GM10266 (cell line): ENCODE measurements around the gene TMEM161A.

Source experiments
- DNase-seq: peaks from one replicate; pipeline ENCODE4 v3.0.0; 2012; ENCODE audit errors: extremely low spot score
- TF ChIP-seq, protein P1 (sequence below): IDR thresholded peaks from 2 replicates; pipeline ENCODE4 v1.5.1; 2012; ENCODE audit warnings: mild to moderate bottlenecking, low read depth; ENCODE audit not compliant: control insufficient read depth, insufficient read depth; ENCODE audit errors: missing control alignments

Gene TMEM161A

DNA sequence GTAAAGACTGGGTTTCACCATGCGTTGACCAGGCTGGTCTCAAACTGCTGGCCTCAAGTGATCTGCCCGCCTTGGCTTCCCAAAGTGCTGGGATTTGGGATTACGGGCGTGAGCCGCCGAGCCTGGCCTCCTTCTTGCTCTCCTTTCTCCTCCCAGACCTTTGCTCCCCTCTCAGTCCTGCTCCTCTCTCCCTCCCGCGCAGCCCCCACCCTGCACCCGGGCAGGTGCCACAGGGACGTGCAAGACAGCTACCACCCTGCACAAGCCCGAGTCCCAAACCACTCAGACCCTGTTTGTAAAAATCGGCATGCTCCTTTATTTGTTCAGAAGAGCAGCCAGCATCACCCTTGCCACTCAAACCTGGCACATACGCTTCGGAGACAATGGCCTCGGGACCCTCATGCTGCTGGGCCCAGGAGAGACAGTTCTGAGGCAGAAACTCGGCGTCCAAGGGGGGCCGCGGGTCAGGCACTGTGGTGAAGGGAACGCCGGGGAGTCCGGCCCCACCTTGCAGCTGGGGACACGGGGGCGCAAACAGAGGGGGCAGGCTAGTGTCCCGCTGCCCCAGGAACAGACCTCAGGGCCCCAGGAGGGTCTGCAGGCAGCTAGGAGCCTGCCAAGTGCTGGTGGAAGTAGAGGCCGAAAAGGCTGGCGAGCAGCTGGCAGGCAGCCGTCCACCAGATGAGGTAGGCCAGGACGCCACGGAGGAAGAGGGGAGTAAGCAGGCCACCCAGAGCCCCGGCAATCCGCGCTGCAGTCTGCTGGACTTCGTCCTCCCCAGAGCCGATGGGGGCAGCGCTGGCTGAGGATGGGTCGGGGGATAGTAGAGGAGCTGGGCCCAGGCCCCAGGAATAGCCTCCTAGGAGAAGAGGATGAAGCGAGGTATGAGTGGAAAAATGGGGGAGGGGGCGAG lies 18.7 kb downstream of the TMEM161A start:
- DNase-seq = no peak
- TF ChIP-seq, protein P1, sequence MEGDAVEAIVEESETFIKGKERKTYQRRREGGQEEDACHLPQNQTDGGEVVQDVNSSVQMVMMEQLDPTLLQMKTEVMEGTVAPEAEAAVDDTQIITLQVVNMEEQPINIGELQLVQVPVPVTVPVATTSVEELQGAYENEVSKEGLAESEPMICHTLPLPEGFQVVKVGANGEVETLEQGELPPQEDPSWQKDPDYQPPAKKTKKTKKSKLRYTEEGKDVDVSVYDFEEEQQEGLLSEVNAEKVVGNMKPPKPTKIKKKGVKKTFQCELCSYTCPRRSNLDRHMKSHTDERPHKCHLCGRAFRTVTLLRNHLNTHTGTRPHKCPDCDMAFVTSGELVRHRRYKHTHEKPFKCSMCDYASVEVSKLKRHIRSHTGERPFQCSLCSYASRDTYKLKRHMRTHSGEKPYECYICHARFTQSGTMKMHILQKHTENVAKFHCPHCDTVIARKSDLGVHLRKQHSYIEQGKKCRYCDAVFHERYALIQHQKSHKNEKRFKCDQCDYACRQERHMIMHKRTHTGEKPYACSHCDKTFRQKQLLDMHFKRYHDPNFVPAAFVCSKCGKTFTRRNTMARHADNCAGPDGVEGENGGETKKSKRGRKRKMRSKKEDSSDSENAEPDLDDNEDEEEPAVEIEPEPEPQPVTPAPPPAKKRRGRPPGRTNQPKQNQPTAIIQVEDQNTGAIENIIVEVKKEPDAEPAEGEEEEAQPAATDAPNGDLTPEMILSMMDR = no peak

DNA sequence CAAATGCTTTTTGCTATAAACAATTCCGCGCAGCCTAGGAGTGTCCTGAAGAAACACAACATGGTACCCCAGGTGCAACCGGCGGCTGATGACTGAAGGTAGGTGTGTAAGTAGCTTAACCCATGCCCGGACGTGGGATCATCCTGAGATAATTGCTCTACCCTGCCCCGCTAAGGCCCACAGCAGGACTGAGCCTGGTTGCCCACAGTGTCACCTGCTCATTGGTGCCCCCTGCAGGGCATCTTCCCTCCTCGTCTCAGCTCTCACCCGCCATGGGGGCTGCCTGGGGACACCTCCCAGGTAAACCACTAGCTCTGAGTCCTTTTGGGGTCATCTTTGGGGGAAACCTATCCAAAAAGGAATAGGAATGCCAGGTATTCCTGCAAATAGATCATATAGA lies 22.3 kb downstream of the TMEM161A start:
- DNase-seq = peak; percentile 73
- TF ChIP-seq, protein P1 = peak; percentile 54

DNA sequence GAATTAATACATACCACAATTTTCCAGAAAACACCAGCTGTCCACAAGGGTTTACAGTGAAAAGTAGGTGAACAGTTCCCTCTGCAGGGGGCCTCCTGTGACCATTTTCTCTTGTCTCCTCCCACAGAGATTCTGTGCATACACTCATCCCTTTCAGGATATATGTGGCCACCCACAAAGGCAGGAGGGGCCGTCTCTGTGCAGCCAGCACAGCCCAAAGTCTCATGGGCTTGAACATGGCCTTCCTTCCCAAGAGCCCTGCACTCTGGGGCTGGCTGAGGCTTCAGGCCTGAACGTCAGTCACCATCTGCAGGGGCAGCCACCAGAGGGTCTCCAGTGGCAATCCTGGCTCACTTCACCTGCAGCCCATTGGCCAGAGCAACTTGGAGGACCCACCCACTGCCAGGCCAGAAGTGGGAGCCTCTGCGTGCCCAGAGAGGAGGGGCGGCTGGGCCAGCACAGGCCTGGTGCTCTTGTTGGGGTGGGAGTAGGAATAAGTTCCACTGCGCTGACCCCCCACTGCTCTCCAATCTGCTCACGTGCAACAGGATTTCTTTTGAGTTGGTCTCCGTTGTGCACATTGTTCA lies 25.1 kb downstream of the TMEM161A start:
- TF ChIP-seq, protein P1 = no peak
- no peak for DNase-seq

DNA sequence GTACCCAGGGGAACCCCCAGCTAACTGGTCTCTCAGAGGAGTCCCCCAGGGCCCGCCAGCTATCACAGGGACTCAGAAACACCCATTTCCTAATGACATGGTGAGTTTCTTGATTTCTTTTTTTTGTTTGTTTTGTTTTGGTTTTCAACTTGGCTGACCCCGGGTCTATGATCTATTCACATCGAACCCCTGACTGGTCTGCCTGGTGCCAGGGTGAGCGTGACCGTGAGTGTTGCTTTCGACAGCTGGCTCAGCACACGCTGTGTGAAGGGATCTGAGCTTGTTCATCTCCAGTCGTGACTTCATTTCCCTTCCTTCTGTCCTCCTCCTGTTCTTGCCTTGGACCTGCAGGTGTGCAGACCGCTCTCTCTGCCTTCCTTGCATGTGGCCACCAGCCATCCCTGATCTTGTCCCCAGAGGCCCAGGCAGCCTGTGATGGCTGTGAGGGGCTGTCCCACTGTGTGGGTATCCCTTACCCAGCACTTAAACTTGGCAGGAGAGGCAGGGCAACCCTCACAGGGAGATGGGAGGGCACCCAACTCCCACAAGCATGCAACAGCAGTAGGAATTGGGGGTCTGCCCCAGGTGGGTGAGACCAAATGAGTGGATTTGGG lies 26.2 kb downstream of the TMEM161A start:
- TF ChIP-seq, protein P1 = no peak
- no peak for DNase-seq

DNA sequence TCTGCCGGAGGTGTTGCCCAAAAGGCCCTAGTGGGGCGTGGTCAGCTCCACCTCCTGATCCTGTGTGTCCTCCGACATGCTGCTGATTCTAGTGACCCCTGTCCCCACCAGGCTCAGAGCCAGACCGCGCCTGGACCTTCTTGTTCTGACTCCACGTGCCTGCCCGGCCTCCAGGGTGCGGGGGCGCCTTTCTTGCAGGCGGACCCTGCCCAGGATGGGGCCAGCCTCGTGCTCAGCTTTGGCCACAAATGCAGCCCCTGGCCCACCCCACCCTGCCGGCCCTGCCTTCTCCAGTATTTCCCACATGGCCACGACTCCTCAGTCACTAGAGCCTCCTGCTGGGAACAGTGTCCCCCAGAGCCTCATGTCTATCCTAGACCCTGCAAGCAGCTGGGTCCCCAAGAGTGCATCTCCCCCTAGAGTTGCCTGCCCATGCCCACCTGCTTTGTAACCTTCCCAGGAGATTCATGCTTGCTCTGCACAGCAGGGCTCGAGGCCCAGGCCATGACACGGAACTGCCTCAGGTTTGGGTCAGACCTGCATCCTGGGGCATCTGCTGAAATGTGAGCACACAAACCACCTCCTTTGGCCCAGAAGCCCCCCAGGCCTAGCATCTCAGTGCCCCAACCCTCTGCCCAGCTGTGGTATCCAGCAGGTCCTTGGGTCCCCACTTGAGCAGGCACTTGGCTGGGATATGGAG lies 27.0 kb downstream of the TMEM161A start:
- TF ChIP-seq, protein P1 = no peak
- no peak for DNase-seq

DNA sequence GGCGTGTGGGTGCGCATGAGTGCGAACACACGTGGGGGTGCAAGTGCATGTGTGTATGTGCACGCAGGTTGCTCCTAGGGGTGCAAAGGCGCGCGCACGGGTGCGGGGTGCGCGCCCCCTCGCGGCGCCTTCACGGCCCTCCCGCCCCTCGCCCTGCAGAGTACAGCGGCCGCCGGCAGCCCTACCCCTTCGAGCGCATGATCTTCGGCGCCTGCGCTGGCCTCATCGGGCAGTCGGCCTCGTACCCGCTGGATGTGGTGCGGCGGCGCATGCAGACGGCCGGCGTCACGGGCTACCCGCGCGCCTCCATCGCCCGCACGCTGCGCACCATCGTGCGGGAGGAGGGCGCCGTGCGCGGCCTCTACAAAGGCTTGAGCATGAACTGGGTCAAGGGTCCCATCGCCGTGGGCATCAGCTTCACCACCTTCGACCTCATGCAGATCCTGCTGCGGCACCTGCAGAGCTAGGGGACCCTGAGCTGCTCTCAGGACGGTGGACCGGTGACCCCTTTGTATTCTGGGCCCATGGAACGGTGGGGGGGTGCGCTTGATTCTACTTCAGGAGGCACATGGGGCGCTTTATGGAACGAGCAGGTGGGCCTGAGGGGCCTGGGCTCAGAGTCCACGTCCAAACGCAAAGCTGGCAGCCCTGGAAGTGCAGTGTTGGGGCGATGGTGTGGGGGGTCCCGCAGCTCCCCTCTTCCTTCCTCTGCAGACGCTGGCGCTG lies 27.7 kb downstream of the TMEM161A start:
- TF ChIP-seq, protein P1 = peak; percentile 52
- DNase-seq = peak; percentile 56
